GM12878 (cell line): ENCODE data around the gene BUB3. TPM values are rescaled to one million over a fixed set of nuclear protein-coding genes. Genes with fewer than 3 reads are reported as not detected.

ENCODE experiments used
- ATAC-seq: fragments of 200-7000 bp; cut with Tn5 transposase; 3 replicates; pipeline ENCODE4 v1.9.1; 2020; ENCODE audit warnings: mild to moderate bottlenecking, moderate library complexity
- BruUV-seq: library from RNA; stranded (reverse); fragments of 400-500 nt; replicated peaks from 2 replicates; lab custom pipeline; 2021; lab: Mats Ljungman, UMichigan
- CTCF ChIA-PET: fragments of 300-600 bp; sonication (Branson Sonifier 250); formaldehyde crosslinking; extraction: SDS; loops from one replicate; lab custom pipeline; 2021; ENCODE audit warnings: inconsistent platforms; lab: Yijun Ruan, JAX
- POLR2A ChIA-PET: fragments of 350-600 bp; formaldehyde crosslinking; extraction: SDS; loops from one replicate; lab custom pipeline; 2021; ENCODE audit warnings: inconsistent platforms; lab: Charles Lee
- RAD21 ChIA-PET: fragments of 300-600 bp; sonication (Branson Sonifier 250); formaldehyde crosslinking; loops from one replicate; lab custom pipeline; 2023; ENCODE audit warnings: antibody characterized with exemption; ENCODE audit not compliant: unreplicated experiment; lab: Charles Lee
- SMC1A ChIA-PET: fragments of 300-600 bp; sonication (Branson Sonifier 250); formaldehyde crosslinking; loops from one replicate; lab custom pipeline; 2023; ENCODE audit not compliant: unreplicated experiment, uncharacterized antibody; lab: Charles Lee
- DNase-seq: peaks from one replicate; pipeline ENCODE4 v3.0.0-alpha.2; 2011; ENCODE audit warnings: low read depth, low spot score
- FAIRE-seq: peaks from 3 replicates; lab custom pipeline; 2011; peaks lifted over from hg19 to GRCh38; lab: Jason Lieb, UNC
- H2AFZ ChIP-seq: 2 replicates; pipeline ENCODE4 v1.6.0; 2011; ENCODE audit warnings: low read depth, low read length, control low read depth; ENCODE audit not compliant: control insufficient read depth
- H3K27ac ChIP-seq: 2 replicates; pipeline ENCODE4 v1.5.1; 2011; ENCODE audit warnings: control low read depth; ENCODE audit not compliant: control insufficient read depth, insufficient read depth
- H3K27me3 ChIP-seq, 2 experiments: replicated peaks in 1 of 2; 2 replicates each; pipeline versions ENCODE4 v1.6.0 to v1.6.1; 2011; ENCODE audit warnings: low read length in 1 of 2; ENCODE audit not compliant: control insufficient read depth in 2 of 2, insufficient read depth in 2 of 2
- H3K36me3 ChIP-seq, 2 experiments: 2 replicates each; pipeline ENCODE4 v1.5.1; 2011; ENCODE audit warnings: low read length in 1 of 2; ENCODE audit not compliant: control insufficient read depth in 2 of 2, insufficient read depth in 2 of 2
- H3K4me1 ChIP-seq: 2 replicates; pipeline ENCODE4 v1.6.1; 2011; ENCODE audit warnings: mild to moderate bottlenecking, low read length, moderate library complexity, mixed read lengths; ENCODE audit not compliant: control insufficient read depth, insufficient read depth
- H3K4me2 ChIP-seq: 2 replicates; pipeline ENCODE4 v1.6.0; 2011; ENCODE audit warnings: control low read depth; ENCODE audit not compliant: control insufficient read depth, insufficient read depth
- H3K4me3 ChIP-seq: fragments of 200-600 bp; sonication (generic); 2 replicates; pipeline ENCODE4 v1.5.1; 2016
- H3K79me2 ChIP-seq: 2 replicates; pipeline ENCODE4 v1.6.0; 2011; ENCODE audit warnings: low read length; ENCODE audit not compliant: control insufficient read depth, insufficient read depth
- H3K9ac ChIP-seq: 2 replicates; pipeline ENCODE4 v1.8.0; 2011; ENCODE audit warnings: low read length, control low read depth, mixed read lengths; ENCODE audit not compliant: control insufficient read depth, insufficient read depth
- H3K9me3 ChIP-seq: replicated peaks from 3 replicates; pipeline ENCODE4 v1.5.1; 2011; ENCODE audit warnings: mild to moderate bottlenecking, low read length; ENCODE audit not compliant: control insufficient read depth, insufficient read depth
- H4K20me1 ChIP-seq: 2 replicates; pipeline ENCODE4 v1.6.0; 2011; ENCODE audit not compliant: control insufficient read depth, insufficient read depth
- CHD4 ChIP-seq: fragments of 200-600 bp; sonication (generic); IDR thresholded peaks from 2 replicates; pipeline ENCODE4 v1.6.1; 2016; ENCODE audit warnings: mild to moderate bottlenecking
- RUNX3 ChIP-seq: IDR thresholded peaks from 2 replicates; pipeline ENCODE4 v1.6.1; 2012; ENCODE audit warnings: low read length, inconsistent platforms
- YY1 ChIP-seq: IDR thresholded peaks from 2 replicates; pipeline ENCODE4 v1.6.1; 2011; ENCODE audit warnings: low read depth, mild to moderate bottlenecking, low read length
- WGBS: methylation state at CpG from one replicate; pipeline ENCODE4 v1.1.6; 2016; ENCODE audit warnings: low lambda C conversion rate; ENCODE audit not compliant: insufficient replicate concordance, insufficient coverage; ENCODE audit errors: missing lambda C conversion rate; 5-methylcytosine and 5-hydroxymethylcytosine counted together
- in situ Hi-C: fragments of 300-500 bp; cut with MboI; formaldehyde crosslinking; loops from 9 replicates; pipeline ENCODE4 v1.14.3; 2018; ENCODE audit warnings: mixed read lengths
- intact Hi-C: fragments of 100-400 bp; cut with micrococcal nuclease; formaldehyde crosslinking; loops from one replicate; pipeline ENCODE4 v1.14.2; 2022; ENCODE audit not compliant: unreplicated experiment
- polyA plus RNA-seq, 11 experiments: library from polyadenylated mRNA; depleted of rRNA in 4 of 11; unstranded in 6 of 11; stranded (reverse) in 5 of 11; fragments of >200 nt; fragmentation: Nextera tagmentation in 4 of 11; fragmentation: Illumina TruSeq in 1 of 11; extraction: Ambion mirVana in 4 of 11; extraction: Trizol in 1 of 11; gene quantifications; 1 replicate in 1 of 11; 2 replicates in 10 of 11; pipeline versions ENCODE4 v1.2.1 to v1.2.3, GENCODE V29; 2011 to 2016; ENCODE audit warnings: inconsistent platforms in 2 of 11, missing spikeins in 2 of 11, low read depth in 1 of 11
- total RNA-seq, 4 experiments: library from RNA; depleted of rRNA in 3 of 4; stranded (reverse); fragments of >200 nt in 3 of 4; fragmentation: Illumina TruSeq in 1 of 4; extraction: Trizol in 1 of 4; gene quantifications; 2 replicates each; pipeline versions ENCODE4 v1.2.1 to v1.2.3, GENCODE V29; 2013 to 2021
- TF ChIP-seq, protein P1 (sequence below): IDR thresholded peaks from 2 replicates; pipeline ENCODE4 v1.6.1; 2012; ENCODE audit warnings: improper control_type of control experiment, low read depth, low read length; ENCODE audit not compliant: insufficient replicate concordance

The BUB3 gene
- total and polyA plus RNA-seq, 10 of the 15 experiments (the other 5 are each of a cell fraction or from before 2014, with no cell fraction given), result 260 to 1,126 (median 441) TPM

- TF ChIP-seq YY1 (no peak), CHD4 (no peak)
Measured at GRCh38 chr10:123126246-123126645, 28.0 kb upstream of the BUB3 start (continued).

DNA sequence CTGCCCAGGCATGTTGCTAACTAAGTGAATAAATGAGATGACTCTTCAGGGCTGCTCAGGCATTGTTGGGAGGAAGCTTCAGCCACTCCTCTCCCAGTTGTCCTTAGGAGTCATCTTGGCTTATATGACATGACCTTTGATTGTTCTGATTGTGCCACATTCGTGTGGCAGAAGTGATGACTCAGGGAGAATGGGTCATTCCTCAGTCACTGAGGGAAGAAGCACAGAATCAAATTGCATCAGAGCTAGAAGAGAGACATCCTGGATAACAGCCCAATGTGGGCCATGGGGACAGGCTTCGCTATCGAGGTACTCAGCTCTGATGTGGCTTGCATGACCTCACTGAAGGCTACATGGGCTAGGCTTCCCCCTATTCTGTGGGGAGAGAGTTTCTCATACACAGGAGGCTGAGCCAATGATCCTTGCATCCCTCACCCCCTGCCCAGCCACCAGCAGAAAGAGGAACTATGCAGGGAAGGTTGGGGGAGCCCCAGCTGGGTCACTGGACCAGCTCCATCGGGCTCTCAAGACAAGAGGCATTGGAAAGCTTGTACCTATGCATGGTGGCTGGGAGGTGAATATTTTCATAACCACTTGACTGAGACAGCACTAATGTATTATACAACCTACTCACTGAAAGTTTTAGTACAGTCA lies 24.5 kb upstream of the BUB3 start:
- ChIA-PET POLR2A (no interaction called here), SMC1A (interaction anchor here (0.7 to 1.0 kb wide), 2 partner anchors 87 to 250 kb away, joined by 3 to 4 read pairs; no protein-coding TSS in a partner anchor), CTCF (interaction anchor here (1.4 kb wide), 1 partner anchor 429 kb away, joined by 4 read pairs; no protein-coding TSS in a partner anchor), RAD21 (interaction anchor here (1.0 kb wide), 1 partner anchor 24 kb away, joined by 4 read pairs; the partner anchor contains the start of gene BUB3)
- Histone ChIP-seq H4K20me1 (no peaks in the 10 kb centered on the region), H3K4me3 (no peak overlapping the region), H3K4me2 (no peak overlapping the region), H3K36me3 (no peaks in the 10 kb centered on the region; a peak in 1 of 4 replicates), H3K79me2 (no peaks in the 10 kb centered on the region; the same call in 1 of the 2 replicates), H3K27me3 (peaks cover 0 to 10% of the 10 kb centered on the region in 2 experiments; a peak in 2 of 4 replicates), H3K9ac (no peak overlapping the region), H2AFZ (no peak overlapping the region), H3K4me1 (peaks cover 7% of the 10 kb centered on the region), H3K27ac (no peak overlapping the region), H3K9me3 (no peaks in the 10 kb centered on the region; the same call in 2 of the 3 replicates)
- TF ChIP-seq, protein P1, sequence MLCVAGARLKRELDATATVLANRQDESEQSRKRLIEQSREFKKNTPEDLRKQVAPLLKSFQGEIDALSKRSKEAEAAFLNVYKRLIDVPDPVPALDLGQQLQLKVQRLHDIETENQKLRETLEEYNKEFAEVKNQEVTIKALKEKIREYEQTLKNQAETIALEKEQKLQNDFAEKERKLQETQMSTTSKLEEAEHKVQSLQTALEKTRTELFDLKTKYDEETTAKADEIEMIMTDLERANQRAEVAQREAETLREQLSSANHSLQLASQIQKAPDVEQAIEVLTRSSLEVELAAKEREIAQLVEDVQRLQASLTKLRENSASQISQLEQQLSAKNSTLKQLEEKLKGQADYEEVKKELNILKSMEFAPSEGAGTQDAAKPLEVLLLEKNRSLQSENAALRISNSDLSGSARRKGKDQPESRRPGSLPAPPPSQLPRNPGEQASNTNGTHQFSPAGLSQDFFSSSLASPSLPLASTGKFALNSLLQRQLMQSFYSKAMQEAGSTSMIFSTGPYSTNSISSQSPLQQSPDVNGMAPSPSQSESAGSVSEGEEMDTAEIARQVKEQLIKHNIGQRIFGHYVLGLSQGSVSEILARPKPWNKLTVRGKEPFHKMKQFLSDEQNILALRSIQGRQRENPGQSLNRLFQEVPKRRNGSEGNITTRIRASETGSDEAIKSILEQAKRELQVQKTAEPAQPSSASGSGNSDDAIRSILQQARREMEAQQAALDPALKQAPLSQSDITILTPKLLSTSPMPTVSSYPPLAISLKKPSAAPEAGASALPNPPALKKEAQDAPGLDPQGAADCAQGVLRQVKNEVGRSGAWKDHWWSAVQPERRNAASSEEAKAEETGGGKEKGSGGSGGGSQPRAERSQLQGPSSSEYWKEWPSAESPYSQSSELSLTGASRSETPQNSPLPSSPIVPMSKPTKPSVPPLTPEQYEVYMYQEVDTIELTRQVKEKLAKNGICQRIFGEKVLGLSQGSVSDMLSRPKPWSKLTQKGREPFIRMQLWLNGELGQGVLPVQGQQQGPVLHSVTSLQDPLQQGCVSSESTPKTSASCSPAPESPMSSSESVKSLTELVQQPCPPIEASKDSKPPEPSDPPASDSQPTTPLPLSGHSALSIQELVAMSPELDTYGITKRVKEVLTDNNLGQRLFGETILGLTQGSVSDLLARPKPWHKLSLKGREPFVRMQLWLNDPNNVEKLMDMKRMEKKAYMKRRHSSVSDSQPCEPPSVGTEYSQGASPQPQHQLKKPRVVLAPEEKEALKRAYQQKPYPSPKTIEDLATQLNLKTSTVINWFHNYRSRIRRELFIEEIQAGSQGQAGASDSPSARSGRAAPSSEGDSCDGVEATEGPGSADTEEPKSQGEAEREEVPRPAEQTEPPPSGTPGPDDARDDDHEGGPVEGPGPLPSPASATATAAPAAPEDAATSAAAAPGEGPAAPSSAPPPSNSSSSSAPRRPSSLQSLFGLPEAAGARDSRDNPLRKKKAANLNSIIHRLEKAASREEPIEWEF, result no peak
- TF ChIP-seq RUNX3, result 0 out of 2 replicates have a peak, but pooled peaks have one; percentile 28
- FAIRE-seq, result peak; percentile 49
- intact Hi-C loops (loop anchor here (5.0 kb wide), 1 partner anchor 263 kb away; no protein-coding TSS in a partner anchor), in situ Hi-C loops (loop anchor here (5.0 kb wide), 2 partner anchors 423 to 838 kb away; no protein-coding TSS in a partner anchor)
- no peak for DNase-seq
- WGBS, result 22% methylated on average over 4 of the region's 4 CpGs
- BruUV-seq, result no TSS peak
- ATAC-seq, result no peak
